ENCODE data around the gene CCDC60.

CCDC60 gene

GRCh38 chr12:119384340-119384739 lies 49.8 kb downstream of the CCDC60 start:
- DNase-seq (ENCODE audit: low read depth), result no peak

GRCh38 chr12:119385659-119386058 lies 51.1 kb downstream of the CCDC60 start:
- DNase-seq (ENCODE audit: low read depth), result no peak

- DNase-seq (ENCODE audit: low read depth), result no peak
These were observed 55.2 kb downstream of the CCDC60 start for GRCh38 chr12:119389687-119390086.

- no peak for DNase-seq (ENCODE audit: low read depth)
These were observed 57.1 kb downstream of the CCDC60 start for GRCh38 chr12:119391673-119392072.

GRCh38 chr12:119393677-119394076 lies 59.1 kb downstream of the CCDC60 start:
- DNase-seq (ENCODE audit: low read depth), result no peak

- no peak for DNase-seq (ENCODE audit: low read depth)
These were observed 63.0 kb downstream of the CCDC60 start for GRCh38 chr12:119397540-119397939.

- no peak for DNase-seq (ENCODE audit: low read depth)
These were observed 63.7 kb downstream of the CCDC60 start for GRCh38 chr12:119398190-119398589.

GRCh38 chr12:119399301-119399700 lies 64.8 kb downstream of the CCDC60 start:
- DNase-seq (ENCODE audit: low read depth), result no peak

GRCh38 chr12:119406308-119406707 lies 71.8 kb downstream of the CCDC60 start:
- DNase-seq (ENCODE audit: low read depth), result no peak

GRCh38 chr12:119406811-119407210 lies 72.3 kb downstream of the CCDC60 start:
- no peak for DNase-seq (ENCODE audit: low read depth)

GRCh38 chr12:119409043-119409442 lies 74.5 kb downstream of the CCDC60 start:
- DNase-seq (ENCODE audit: low read depth), result no peak

GRCh38 chr12:119410396-119410795 lies 75.9 kb downstream of the CCDC60 start:
- no peak for DNase-seq (ENCODE audit: low read depth)

- no peak for DNase-seq (ENCODE audit: low read depth)
These were observed 77.8 kb downstream of the CCDC60 start for GRCh38 chr12:119412306-119412705.

- no peak for DNase-seq (ENCODE audit: low read depth)
These were observed 78.6 kb downstream of the CCDC60 start for GRCh38 chr12:119412811-119413794.

GRCh38 chr12:119415714-119416113 lies 81.2 kb downstream of the CCDC60 start:
- no peak for DNase-seq (ENCODE audit: low read depth)

- no peak for DNase-seq (ENCODE audit: low read depth)
These were observed 82.9 kb downstream of the CCDC60 start for GRCh38 chr12:119417440-119417839.

GRCh38 chr12:119419381-119419780 lies 84.9 kb downstream of the CCDC60 start:
- no peak for DNase-seq (ENCODE audit: low read depth)

- DNase-seq (ENCODE audit: low read depth), result no peak
These were observed 88.8 kb downstream of the CCDC60 start for GRCh38 chr12:119423285-119423684.

GRCh38 chr12:119425623-119426022 lies 91.1 kb downstream of the CCDC60 start:
- no peak for DNase-seq (ENCODE audit: low read depth)

GRCh38 chr12:119431151-119431550 lies 96.6 kb downstream of the CCDC60 start:
- no peak for DNase-seq (ENCODE audit: low read depth)

- no peak for DNase-seq (ENCODE audit: low read depth)
These were observed 98.4 kb downstream of the CCDC60 start for GRCh38 chr12:119432949-119433348.

- no peak for DNase-seq (ENCODE audit: low read depth)
These were observed 106.4 kb downstream of the CCDC60 start for GRCh38 chr12:119440803-119441360.

GRCh38 chr12:119444462-119445044 lies 110.0 kb downstream of the CCDC60 start:
- no peak for DNase-seq (ENCODE audit: low read depth)
